GM12891 (cell line): Measurements from ENCODE around the gene DKC1.

Source experiments
- PAX5 ChIP-seq: IDR thresholded peaks from 2 replicates; pipeline ENCODE4 v1.6.1; 2011; ENCODE audit warnings: low read length, moderate library complexity, mild to moderate bottlenecking; ENCODE audit not compliant: insufficient read depth, severe bottlenecking
- POLR2A ChIP-seq: IDR thresholded peaks from 2 replicates; pipeline ENCODE4 v1.6.1; 2011; ENCODE audit warnings: low read depth, low read length, control low read depth
- POLR2AphosphoS5 ChIP-seq: IDR thresholded peaks from 2 replicates; pipeline ENCODE4 v1.6.1; 2011; ENCODE audit warnings: low read depth, low read length, control low read depth
- POU2F2 ChIP-seq: IDR thresholded peaks from 2 replicates; pipeline ENCODE4 v1.6.1; 2011; ENCODE audit warnings: low read depth, mild to moderate bottlenecking, control low read depth, low read length, moderate library complexity
- TAF1 ChIP-seq: IDR thresholded peaks from 2 replicates; pipeline ENCODE4 v1.6.1; 2011; ENCODE audit warnings: low read depth, low read length, control low read depth

DNA sequence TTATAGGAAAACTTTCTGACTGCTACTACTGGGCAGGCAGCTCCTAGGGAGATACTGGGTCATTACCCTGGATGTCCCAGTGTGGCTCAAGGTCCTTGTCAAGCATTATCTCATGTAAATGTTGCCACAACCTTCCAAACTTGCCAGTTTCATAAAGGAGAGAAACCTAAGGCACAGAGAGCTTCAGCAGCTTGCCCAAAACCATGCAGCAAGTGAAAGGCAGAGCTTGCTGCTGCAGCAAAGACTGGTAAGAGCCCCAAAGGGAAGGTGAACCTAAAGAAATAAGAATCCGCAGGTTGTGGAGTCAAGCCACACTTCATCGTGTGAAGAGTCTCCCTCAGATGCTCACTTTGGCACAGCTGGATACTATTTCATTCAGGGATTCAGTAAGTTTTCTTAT is 40.3 kb downstream of the DKC1 start:
- no peak for TF ChIP-seq POLR2A
- no peak for TF ChIP-seq POLR2AphosphoS5
- no peak for TF ChIP-seq TAF1
- no peak for TF ChIP-seq PAX5
- no peak for TF ChIP-seq POU2F2
